Hepatocyte (in vitro differentiated cells): Measurements from ENCODE around the gene NUBP2. TPM values are rescaled to one million over a fixed set of nuclear protein-coding genes. Genes with fewer than 3 reads are reported as not detected.

Experiments used
- DNase-seq: peaks from one replicate; pipeline ENCODE4 v3.0.0-alpha.2; 2016; ENCODE audit warnings: low spot score
- H2AFZ ChIP-seq: fragments of 200-600 bp; sonication (generic); 2 replicates; pipeline ENCODE4 v1.6.0; 2016; ENCODE audit warnings: antibody characterized with exemption, mild to moderate bottlenecking
- H3K27ac ChIP-seq: fragments of 200-600 bp; sonication (generic); 2 replicates; pipeline ENCODE4 v1.5.1; 2016; ENCODE audit warnings: mild to moderate bottlenecking
- H3K27me3 ChIP-seq: fragments of 200-600 bp; sonication (generic); 2 replicates; pipeline ENCODE4 v1.6.1; 2016
- H3K36me3 ChIP-seq: fragments of 200-600 bp; sonication (generic); replicated peaks from 2 replicates; pipeline ENCODE4 v1.5.1; 2016; ENCODE audit warnings: low read depth; ENCODE audit not compliant: insufficient read depth
- H3K4me1 ChIP-seq: fragments of 200-600 bp; sonication (generic); 2 replicates; pipeline ENCODE4 v1.5.1; 2016; ENCODE audit warnings: mild to moderate bottlenecking, moderate library complexity; ENCODE audit not compliant: insufficient read depth
- H3K4me2 ChIP-seq: fragments of 200-600 bp; sonication (generic); 2 replicates; pipeline ENCODE4 v1.6.0; 2016
- H3K4me3 ChIP-seq: fragments of 200-600 bp; sonication (generic); 2 replicates; pipeline ENCODE4 v1.5.1; 2016; ENCODE audit warnings: mild to moderate bottlenecking
- H3K79me2 ChIP-seq: fragments of 200-600 bp; sonication (generic); 2 replicates; pipeline ENCODE4 v1.6.0; 2017; ENCODE audit warnings: mild to moderate bottlenecking
- H3K9me2 ChIP-seq: fragments of 200-600 bp; sonication (generic); replicated peaks from 2 replicates; pipeline ENCODE4 v1.6.0; 2017; ENCODE audit warnings: mild to moderate bottlenecking; ENCODE audit not compliant: insufficient read depth
- H3K9me3 ChIP-seq: fragments of 200-600 bp; sonication (generic); 2 replicates; pipeline ENCODE4 v1.5.1; 2016; ENCODE audit warnings: low read depth, mild to moderate bottlenecking
- H4K20me1 ChIP-seq: fragments of 200-600 bp; sonication (generic); 2 replicates; pipeline ENCODE4 v1.6.0; 2016; ENCODE audit warnings: mild to moderate bottlenecking; ENCODE audit not compliant: insufficient read depth, poor library complexity, severe bottlenecking
- CTCF ChIP-seq: fragments of 200-600 bp; sonication (generic); IDR thresholded peaks from 2 replicates; pipeline ENCODE4 v1.5.1; 2016; ENCODE audit warnings: antibody characterized with exemption, mild to moderate bottlenecking; ENCODE audit not compliant: poor library complexity
- EZH2 ChIP-seq: fragments of 200-600 bp; sonication (generic); IDR thresholded peaks from 2 replicates; pipeline ENCODE4 v1.6.1; 2016; ENCODE audit warnings: antibody characterized with exemption, mild to moderate bottlenecking, borderline replicate concordance
- EZH2phosphoT487 ChIP-seq: fragments of 200-600 bp; sonication (generic); IDR thresholded peaks from one replicate; pipeline ENCODE4 v1.6.1; 2018; ENCODE audit warnings: antibody characterized with exemption, mild to moderate bottlenecking, low read depth, moderate library complexity; ENCODE audit not compliant: unreplicated experiment, severe bottlenecking
- WGBS: methylation state at CpG from one replicate; pipeline ENCODE4 v1.1.6; 2016; ENCODE audit warnings: low lambda C conversion rate; ENCODE audit errors: missing lambda C conversion rate; 5-methylcytosine and 5-hydroxymethylcytosine counted together
- polyA plus RNA-seq: library from polyadenylated mRNA; unstranded; fragments of >200 nt; fragmentation: Nextera tagmentation; extraction: Ambion mirVana; gene quantifications from 2 replicates; pipeline ENCODE4 v1.2.1, GENCODE V29; 2016
- total RNA-seq: library from RNA; depleted of rRNA; stranded (reverse); fragments of >200 nt; gene quantifications from 2 replicates; pipeline ENCODE4 v1.2.3, GENCODE V29; 2014

Gene NUBP2
- total and polyA plus RNA-seq, 2 experiments from 2014 or later, result 85.4 to 101 TPM

- DNase-seq, result no peak
- no peak for TF ChIP-seq CTCF
- no peak for TF ChIP-seq EZH2phosphoT487
- Histone ChIP-seq H3K27me3 (no peaks in the 10 kb centered on the region), H3K9me3 (no peaks in the 10 kb centered on the region), H3K27ac (peak overlapping the region; percentile 98), H2AFZ (peak overlapping the region; percentile 80), H3K36me3 (no peaks in the 10 kb centered on the region), H3K4me2 (peak overlapping the region; percentile 100), H4K20me1 (peaks cover 20% of the 10 kb centered on the region), H3K79me2 (peaks cover 34% of the 10 kb centered on the region), H3K9me2 (no peaks in the 10 kb centered on the region), H3K4me1 (peaks cover 29% of the 10 kb centered on the region), H3K4me3 (peak overlapping the region; percentile 88)
- 29% methylated on average over 39 of the region's 45 CpGs for WGBS
These were observed 8.9 kb upstream of the NUBP2 start for GRCh38 chr16:1773703-1774447.

- Histone ChIP-seq H3K4me1 (peaks cover 29% of the 10 kb centered on the region), H3K36me3 (no peaks in the 10 kb centered on the region), H3K27me3 (no peaks in the 10 kb centered on the region), H4K20me1 (peaks cover 20% of the 10 kb centered on the region), H3K9me3 (no peaks in the 10 kb centered on the region), H3K79me2 (peaks cover 34% of the 10 kb centered on the region), H3K4me2 (peak overlapping the region; percentile 100), H3K27ac (peak overlapping the region; percentile 98), H3K9me2 (no peaks in the 10 kb centered on the region), H3K4me3 (peak overlapping the region; percentile 88), H2AFZ (no peak overlapping the region)
- no peak for TF ChIP-seq EZH2phosphoT487
- WGBS, result 94% methylated on average over 7 of the region's 7 CpGs
- no peak for DNase-seq
These were observed 8.3 kb upstream of the NUBP2 start for GRCh38 chr16:1774448-1774780.

- Histone ChIP-seq H3K9me3 (no peaks in the 10 kb centered on the region), H3K27ac (no peak overlapping the region), H4K20me1 (peaks cover 20% of the 10 kb centered on the region), H3K4me1 (peaks cover 26% of the 10 kb centered on the region), H2AFZ (no peak overlapping the region), H3K4me3 (no peak overlapping the region), H3K79me2 (peaks cover 35% of the 10 kb centered on the region), H3K4me2 (peak overlapping the region; percentile 100), H3K9me2 (no peaks in the 10 kb centered on the region), H3K27me3 (no peaks in the 10 kb centered on the region), H3K36me3 (no peaks in the 10 kb centered on the region)
- TF ChIP-seq CTCF (no peak), EZH2phosphoT487 (no peak), EZH2 (no peak)
- WGBS, result 97% methylated on average over 30 of the region's 30 CpGs
- DNase-seq, result no peak
These were observed 7.5 kb upstream of the NUBP2 start for GRCh38 chr16:1775006-1775845.
